ENCODE results near the gene ASPDH. TPM values are rescaled to one million over a fixed set of nuclear protein-coding genes. Genes with fewer than 3 reads are reported as not detected.

The ASPDH gene
- not detected in 2 replicates for total RNA-seq (2014; rRNA removed; shearing (Covaris generic))

GRCh38 chr19:50513746-50514345 lies at the start of gene ASPDH:
Gene ASPDH (minus strand): TSS chr19:50513913. CDS start chr19:50513823, 90 bp downstream.
- Histone ChIP-seq H3K36me3 (replicated peaks; ENCODE audit: control insufficient read depth, insufficient read depth, low read length) (no peaks in the 10 kb centered on the region), H3K4me3 (ENCODE audit: insufficient read depth, low read depth, low read length) (no peak within 1 kb of the TSS), H3K27me3 (ENCODE audit: control insufficient read depth, insufficient read depth, low read length) (no peaks in the 10 kb centered on the region; the same call in 1 of the 2 replicates)
- DNase-seq: peak; percentile 77

- Histone ChIP-seq H3K4me3 (ENCODE audit: insufficient read depth, low read depth, low read length) (no peak overlapping the region), H3K27me3 (ENCODE audit: control insufficient read depth, insufficient read depth, low read length) (peaks cover 45% of the 10 kb centered on the region), H3K36me3 (replicated peaks; ENCODE audit: control insufficient read depth, insufficient read depth, low read length) (no peaks in the 10 kb centered on the region)
- peak; percentile 41 for DNase-seq
These were observed 49.3 kb upstream of the ASPDH start for GRCh38 chr19:50562996-50563395.

- peaks cover 46% of the 10 kb centered on the region for H3K27me3 ChIP-seq (ENCODE audit: control insufficient read depth, insufficient read depth, low read length)
- H3K4me3 ChIP-seq (ENCODE audit: insufficient read depth, low read depth, low read length): no peak overlapping the region
- no peaks in the 10 kb centered on the region for H3K36me3 ChIP-seq (replicated peaks; ENCODE audit: control insufficient read depth, insufficient read depth, low read length)
- DNase-seq: peak; percentile 69
These were observed 48.6 kb upstream of the ASPDH start for GRCh38 chr19:50562329-50562728.

- no peak for DNase-seq
- peaks cover 35% of the 10 kb centered on the region for H3K27me3 ChIP-seq (ENCODE audit: control insufficient read depth, insufficient read depth, low read length)
- H3K4me3 ChIP-seq (ENCODE audit: insufficient read depth, low read depth, low read length): no peak overlapping the region
- no peaks in the 10 kb centered on the region for H3K36me3 ChIP-seq (replicated peaks; ENCODE audit: control insufficient read depth, insufficient read depth, low read length)
These were observed 45.9 kb upstream of the ASPDH start for GRCh38 chr19:50559636-50560035.

GRCh38 chr19:50558449-50558848 lies 44.7 kb upstream of the ASPDH start:
- peaks cover 30% of the 10 kb centered on the region for H3K27me3 ChIP-seq (ENCODE audit: control insufficient read depth, insufficient read depth, low read length)
- DNase-seq: no peak
- no peak overlapping the region for H3K4me3 ChIP-seq (ENCODE audit: insufficient read depth, low read depth, low read length)
- H3K36me3 ChIP-seq (replicated peaks; ENCODE audit: control insufficient read depth, insufficient read depth, low read length): no peaks in the 10 kb centered on the region

- Histone ChIP-seq H3K4me3 (ENCODE audit: insufficient read depth, low read depth, low read length) (no peak overlapping the region), H3K36me3 (replicated peaks; ENCODE audit: control insufficient read depth, insufficient read depth, low read length) (no peaks in the 10 kb centered on the region), H3K27me3 (ENCODE audit: control insufficient read depth, insufficient read depth, low read length) (peaks cover 29% of the 10 kb centered on the region)
- no peak for DNase-seq
These were observed 44.3 kb upstream of the ASPDH start for GRCh38 chr19:50558039-50558438.

GRCh38 chr19:50557009-50557613 lies 43.4 kb upstream of the ASPDH start:
- H3K36me3 ChIP-seq (replicated peaks; ENCODE audit: control insufficient read depth, insufficient read depth, low read length): no peaks in the 10 kb centered on the region
- peak; percentile 84 for DNase-seq
- H3K27me3 ChIP-seq (ENCODE audit: control insufficient read depth, insufficient read depth, low read length): peaks cover 37% of the 10 kb centered on the region
- H3K4me3 ChIP-seq (ENCODE audit: insufficient read depth, low read depth, low read length): peak overlapping the region; percentile 61

- H3K27me3 ChIP-seq (ENCODE audit: control insufficient read depth, insufficient read depth, low read length): peaks cover 44% of the 10 kb centered on the region
These were observed 42.7 kb upstream of the ASPDH start for GRCh38 chr19:50556282-50557008.

GRCh38 chr19:50555450-50556281 lies 42.0 kb upstream of the ASPDH start:
- Histone ChIP-seq H3K27me3 (ENCODE audit: control insufficient read depth, insufficient read depth, low read length) (peaks cover 51% of the 10 kb centered on the region), H3K4me3 (ENCODE audit: insufficient read depth, low read depth, low read length) (peak overlapping the region; percentile 61), H3K36me3 (replicated peaks; ENCODE audit: control insufficient read depth, insufficient read depth, low read length) (no peaks in the 10 kb centered on the region)
- peak; percentile 89 for DNase-seq

More at GRCh38 chr19:50556282-50557008, 42.7 kb upstream of the ASPDH start:
- H3K36me3 ChIP-seq (replicated peaks; ENCODE audit: control insufficient read depth, insufficient read depth, low read length): no peaks in the 10 kb centered on the region
- DNase-seq: peak; percentile 98
- peak overlapping the region; percentile 61 for H3K4me3 ChIP-seq (ENCODE audit: insufficient read depth, low read depth, low read length)

GRCh38 chr19:50555033-50555432 lies 41.3 kb upstream of the ASPDH start:
- DNase-seq: no peak
- Histone ChIP-seq H3K4me3 (ENCODE audit: insufficient read depth, low read depth, low read length) (no peak overlapping the region), H3K27me3 (ENCODE audit: control insufficient read depth, insufficient read depth, low read length) (peaks cover 57% of the 10 kb centered on the region)

GRCh38 chr19:50554212-50554611 lies 40.5 kb upstream of the ASPDH start:
- H3K4me3 ChIP-seq (ENCODE audit: insufficient read depth, low read depth, low read length): no peak overlapping the region
- no peak for DNase-seq
- H3K36me3 ChIP-seq (replicated peaks; ENCODE audit: control insufficient read depth, insufficient read depth, low read length): no peaks in the 10 kb centered on the region
- H3K27me3 ChIP-seq (ENCODE audit: control insufficient read depth, insufficient read depth, low read length): peaks cover 65% of the 10 kb centered on the region

More at GRCh38 chr19:50555033-50555432, 41.3 kb upstream of the ASPDH start:
- H3K36me3 ChIP-seq (replicated peaks; ENCODE audit: control insufficient read depth, insufficient read depth, low read length): no peaks in the 10 kb centered on the region

GRCh38 chr19:50553134-50553703 lies 39.5 kb upstream of the ASPDH start:
- Histone ChIP-seq H3K27me3 (ENCODE audit: control insufficient read depth, insufficient read depth, low read length) (peaks cover 63% of the 10 kb centered on the region), H3K4me3 (ENCODE audit: insufficient read depth, low read depth, low read length) (no peak overlapping the region), H3K36me3 (replicated peaks; ENCODE audit: control insufficient read depth, insufficient read depth, low read length) (no peaks in the 10 kb centered on the region)
- DNase-seq: no peak

GRCh38 chr19:50552540-50552939 lies 38.8 kb upstream of the ASPDH start:
- H3K36me3 ChIP-seq (replicated peaks; ENCODE audit: control insufficient read depth, insufficient read depth, low read length): no peaks in the 10 kb centered on the region
- peaks cover 62% of the 10 kb centered on the region for H3K27me3 ChIP-seq (ENCODE audit: control insufficient read depth, insufficient read depth, low read length)
- H3K4me3 ChIP-seq (ENCODE audit: insufficient read depth, low read depth, low read length): no peak overlapping the region
- DNase-seq: no peak

- Histone ChIP-seq H3K36me3 (replicated peaks; ENCODE audit: control insufficient read depth, insufficient read depth, low read length) (no peaks in the 10 kb centered on the region), H3K4me3 (ENCODE audit: insufficient read depth, low read depth, low read length) (peak overlapping the region; percentile 45), H3K27me3 (ENCODE audit: control insufficient read depth, insufficient read depth, low read length) (peaks cover 57% of the 10 kb centered on the region)
- DNase-seq: peak; percentile 90
These were observed 38.0 kb upstream of the ASPDH start for GRCh38 chr19:50551715-50552187.

Data from H7 (cell line).